ENCODE results near the gene EVX1.

EVX1 gene

GRCh38 chr7:27219821-27220220 lies 22.8 kb upstream of the EVX1 start:
- in situ Hi-C loops (cut with HindIII; ENCODE audit: low pct_ligation_motif_present, low pct_unique_long_range_greater_than_20kb, low sequenced_read_pairs): loop anchor here (25.0 kb wide), 1 partner anchor 367 kb away; no protein-coding TSS in a partner anchor

GRCh38 chr7:27220440-27220955 lies 22.1 kb upstream of the EVX1 start:
- DNase-seq: no peak
- in situ Hi-C loops (cut with HindIII; ENCODE audit: low pct_ligation_motif_present, low pct_unique_long_range_greater_than_20kb, low sequenced_read_pairs): loop anchor here (25.0 kb wide), 1 partner anchor 367 kb away; no protein-coding TSS in a partner anchor

More at GRCh38 chr7:27219821-27220220, 22.8 kb upstream of the EVX1 start:
- DNase-seq: no peak

DNA sequence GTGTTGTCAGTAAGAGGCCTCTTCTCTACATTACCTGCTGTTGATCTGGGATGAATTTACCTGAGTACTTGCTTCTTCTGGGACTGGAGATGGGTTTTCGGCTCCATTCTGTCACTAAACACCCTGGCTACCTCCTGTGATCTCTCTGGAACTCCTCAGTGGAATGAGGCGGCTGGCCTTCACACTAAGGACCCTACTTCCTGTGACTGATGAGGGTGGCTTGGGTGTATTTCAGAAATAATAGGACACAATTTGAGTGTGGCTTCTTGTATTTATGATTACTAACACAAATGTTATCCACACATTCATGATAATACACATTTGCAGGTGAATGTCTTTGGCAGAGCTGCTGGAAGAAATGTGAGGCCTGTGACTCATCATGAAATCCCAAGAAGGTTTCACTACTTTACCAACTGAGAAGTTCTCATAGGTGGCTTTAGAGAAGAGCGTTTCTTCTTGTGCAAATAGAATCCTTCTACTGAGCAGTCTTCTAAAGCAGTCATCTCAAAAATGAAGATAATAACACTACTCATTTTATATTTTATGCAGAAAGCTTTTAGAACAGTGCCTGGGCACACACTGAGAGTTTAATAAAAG lies 21.3 kb upstream of the EVX1 start:
- DNase-seq: no peak
- in situ Hi-C loops (cut with HindIII; ENCODE audit: low pct_ligation_motif_present, low pct_unique_long_range_greater_than_20kb, low sequenced_read_pairs): loop anchor here (25.0 kb wide), 1 partner anchor 366 kb away; no protein-coding TSS in a partner anchor

DNA sequence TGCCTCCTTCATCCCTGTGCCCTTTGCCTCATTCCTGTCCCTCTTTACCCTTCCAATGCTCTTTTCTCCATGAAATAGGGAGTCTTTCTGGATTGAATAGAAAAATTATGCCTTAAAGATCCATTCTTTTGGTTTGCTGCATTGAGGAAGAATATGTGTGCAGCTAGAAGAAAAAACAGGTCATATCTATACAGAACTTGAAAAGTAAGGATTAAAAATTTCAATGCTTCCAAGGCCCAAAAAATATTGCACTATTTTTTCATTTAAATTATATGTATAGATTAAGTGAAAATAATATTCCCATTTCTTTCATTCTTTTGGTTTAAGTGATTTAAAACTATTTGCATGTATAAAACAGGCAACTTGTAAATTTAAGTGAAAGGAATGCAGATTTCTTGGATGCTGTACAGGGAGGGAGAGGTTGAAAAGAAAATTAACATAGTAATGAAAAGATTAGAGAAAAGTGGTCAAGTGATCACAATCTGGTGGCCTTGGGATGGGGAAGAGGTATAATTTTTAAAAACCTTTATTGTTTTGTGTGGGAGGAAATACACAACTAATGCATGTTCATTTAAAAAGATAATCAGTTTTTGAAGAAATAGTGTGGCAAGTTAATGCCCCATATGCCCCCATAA lies 18.5 kb upstream of the EVX1 start:
- DNase-seq: no peak
- in situ Hi-C loops (cut with HindIII; ENCODE audit: low pct_ligation_motif_present, low pct_unique_long_range_greater_than_20kb, low sequenced_read_pairs): loop anchor here (25.0 kb wide), 1 partner anchor 363 kb away; no protein-coding TSS in a partner anchor

DNA sequence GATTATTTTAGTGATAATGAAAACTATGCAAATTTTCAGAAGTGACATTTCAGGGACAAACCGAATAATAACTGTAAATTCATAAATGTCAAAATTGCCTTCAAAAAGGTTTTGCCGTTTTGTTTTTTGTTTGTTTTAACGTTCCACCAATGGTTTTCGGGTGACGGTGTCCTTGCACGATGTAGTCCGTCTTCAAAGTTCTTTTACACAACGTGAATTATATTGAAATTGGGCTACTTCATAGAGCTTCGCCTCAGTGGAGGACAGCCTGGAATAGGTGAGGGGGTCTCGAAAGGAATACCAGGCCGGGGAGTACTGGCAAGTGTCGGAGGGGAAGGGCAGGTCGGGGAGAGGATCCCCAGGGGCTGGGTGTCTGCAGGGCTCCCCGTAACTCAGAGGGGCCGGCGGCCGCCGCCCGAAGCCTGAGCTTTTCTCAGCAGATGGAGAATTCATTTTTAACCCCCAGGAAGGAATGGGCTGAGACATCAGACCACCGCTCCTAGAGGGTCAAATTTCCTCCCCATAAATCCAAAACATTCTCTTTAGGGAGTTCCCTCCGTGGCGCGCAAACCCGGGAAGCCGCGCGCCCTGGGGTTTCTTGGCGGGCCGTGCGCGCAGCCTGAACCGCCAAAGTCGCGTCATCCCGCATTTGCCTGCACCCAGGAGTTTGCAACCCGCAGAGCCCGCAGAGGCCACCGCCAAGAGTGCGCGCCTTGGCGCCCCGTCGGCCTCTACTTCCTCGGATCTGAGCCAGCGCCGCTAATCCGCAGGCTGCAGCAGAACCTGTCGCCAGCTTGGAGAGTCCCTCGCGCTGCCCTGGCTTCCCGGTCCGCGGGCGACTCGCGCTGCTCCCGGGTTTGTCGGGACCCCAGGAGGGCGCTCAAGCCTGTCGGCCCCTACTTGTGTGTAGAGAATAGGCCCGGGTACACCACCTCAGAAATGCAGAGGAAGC lies 17.3 kb upstream of the EVX1 start:
- in situ Hi-C loops (cut with HindIII; ENCODE audit: low pct_ligation_motif_present, low pct_unique_long_range_greater_than_20kb, low sequenced_read_pairs): loop anchor here (25.0 kb wide), 1 partner anchor 362 kb away; no protein-coding TSS in a partner anchor
- no peak for DNase-seq

GRCh38 chr7:27229448-27229847 lies 13.2 kb upstream of the EVX1 start:
- in situ Hi-C loops (cut with HindIII; ENCODE audit: low pct_ligation_motif_present, low pct_unique_long_range_greater_than_20kb, low sequenced_read_pairs): no loop called here
- no peak for DNase-seq

DNA sequence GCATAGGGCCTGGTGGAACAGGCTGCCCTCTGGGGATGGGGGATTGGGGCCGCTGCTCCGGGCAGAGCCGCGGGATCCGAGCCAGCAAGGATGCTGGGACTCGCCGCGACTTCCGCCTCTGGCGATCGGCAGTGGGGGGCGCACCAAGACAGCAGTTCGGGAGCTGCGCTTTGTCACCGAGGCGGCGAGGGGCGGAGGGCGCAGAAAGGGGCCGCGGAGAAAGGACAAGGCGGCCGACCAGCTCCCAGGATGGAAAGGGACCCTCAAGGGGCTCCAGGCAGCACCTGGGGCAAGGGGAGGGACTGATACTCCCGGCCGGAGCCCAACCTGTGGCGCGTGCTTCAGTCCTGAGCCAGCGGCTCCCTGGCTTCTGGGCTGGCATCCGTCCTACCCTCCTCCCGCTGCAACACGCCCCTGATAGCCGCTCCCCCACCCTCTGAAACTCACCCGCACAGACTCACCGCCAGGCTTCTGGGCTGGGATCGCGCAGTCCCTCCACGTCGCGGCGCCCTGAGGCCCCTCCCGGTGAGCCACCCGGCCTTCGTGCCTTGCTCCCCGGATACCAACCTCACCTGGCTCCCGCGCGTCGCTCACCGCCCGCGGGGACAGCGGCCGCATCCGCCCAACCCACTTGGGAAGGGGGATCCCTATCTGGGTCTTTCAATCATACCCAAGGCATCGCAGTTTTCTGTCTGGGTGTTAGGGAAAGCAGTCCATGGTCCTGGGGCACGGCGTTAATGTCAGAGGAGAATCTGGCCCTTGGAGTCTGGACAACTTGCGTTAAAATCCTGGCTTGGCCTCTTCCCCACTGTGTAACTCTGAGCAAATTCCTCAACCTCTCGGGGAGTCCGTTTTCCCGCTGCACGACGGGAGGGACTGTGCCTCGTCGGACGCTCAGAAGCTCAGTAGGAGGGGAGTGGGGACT lies 7.0 kb upstream of the EVX1 start:
- DNase-seq: peak; percentile 73
- in situ Hi-C loops (cut with HindIII; ENCODE audit: low pct_ligation_motif_present, low pct_unique_long_range_greater_than_20kb, low sequenced_read_pairs): no loop called here

DNA sequence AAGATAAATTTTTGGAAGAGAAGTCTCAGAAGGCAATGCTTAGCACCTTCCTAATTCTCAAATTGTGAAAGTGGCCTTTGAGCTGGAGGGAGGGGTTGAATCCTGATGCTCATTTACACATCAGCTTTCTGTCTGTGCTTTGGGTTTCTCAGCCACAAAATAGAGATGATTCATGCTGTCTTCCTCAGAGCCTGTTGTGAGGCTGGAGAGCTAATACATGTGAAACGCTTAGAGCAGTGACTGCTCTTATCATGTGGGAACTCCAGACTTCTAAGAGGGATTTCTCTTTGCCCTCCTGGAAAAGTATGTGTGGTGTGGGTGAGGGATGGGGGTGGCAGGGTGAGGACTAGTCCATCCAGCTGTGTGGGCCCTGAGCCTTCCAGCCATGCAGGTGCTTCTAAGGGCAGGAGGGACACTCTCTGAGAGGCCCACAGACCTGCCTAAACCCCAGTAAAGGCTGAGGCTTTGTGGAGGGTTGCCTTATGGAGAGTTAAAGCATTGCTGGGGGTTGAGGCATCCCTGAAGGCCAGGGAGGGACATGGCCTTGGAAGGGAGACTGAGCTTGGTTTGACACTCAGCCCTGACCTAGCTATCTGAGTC lies 4.8 kb upstream of the EVX1 start:
- no peak for DNase-seq
- in situ Hi-C loops (cut with HindIII; ENCODE audit: low pct_ligation_motif_present, low pct_unique_long_range_greater_than_20kb, low sequenced_read_pairs): no loop called here

DNA sequence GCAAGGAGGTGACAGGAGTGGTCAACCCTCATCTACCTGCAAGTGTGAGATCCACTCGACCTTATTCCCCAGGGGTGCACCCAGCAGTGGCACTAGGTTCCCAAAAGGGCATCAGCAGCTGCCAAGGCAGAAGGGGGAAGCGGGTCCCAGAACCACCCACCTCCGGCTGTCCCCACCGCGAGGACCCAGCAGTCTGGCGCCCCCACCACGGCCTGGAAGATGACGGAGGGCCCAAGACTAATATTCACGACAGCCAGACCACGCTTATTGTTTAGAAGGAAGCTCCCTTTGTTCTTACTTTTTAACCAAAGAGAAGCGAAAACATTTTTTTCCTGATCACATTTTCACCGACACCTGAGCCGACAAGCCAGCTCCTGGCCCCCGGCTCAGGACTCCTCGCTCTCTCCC lies 3.6 kb upstream of the EVX1 start:
- no peak for DNase-seq
- in situ Hi-C loops (cut with HindIII; ENCODE audit: low pct_ligation_motif_present, low pct_unique_long_range_greater_than_20kb, low sequenced_read_pairs): no loop called here

- in situ Hi-C loops (cut with HindIII; ENCODE audit: low pct_ligation_motif_present, low pct_unique_long_range_greater_than_20kb, low sequenced_read_pairs): no loop called here
- no peak for DNase-seq
These were observed 3.1 kb upstream of the EVX1 start for GRCh38 chr7:27239387-27240014.

DNA sequence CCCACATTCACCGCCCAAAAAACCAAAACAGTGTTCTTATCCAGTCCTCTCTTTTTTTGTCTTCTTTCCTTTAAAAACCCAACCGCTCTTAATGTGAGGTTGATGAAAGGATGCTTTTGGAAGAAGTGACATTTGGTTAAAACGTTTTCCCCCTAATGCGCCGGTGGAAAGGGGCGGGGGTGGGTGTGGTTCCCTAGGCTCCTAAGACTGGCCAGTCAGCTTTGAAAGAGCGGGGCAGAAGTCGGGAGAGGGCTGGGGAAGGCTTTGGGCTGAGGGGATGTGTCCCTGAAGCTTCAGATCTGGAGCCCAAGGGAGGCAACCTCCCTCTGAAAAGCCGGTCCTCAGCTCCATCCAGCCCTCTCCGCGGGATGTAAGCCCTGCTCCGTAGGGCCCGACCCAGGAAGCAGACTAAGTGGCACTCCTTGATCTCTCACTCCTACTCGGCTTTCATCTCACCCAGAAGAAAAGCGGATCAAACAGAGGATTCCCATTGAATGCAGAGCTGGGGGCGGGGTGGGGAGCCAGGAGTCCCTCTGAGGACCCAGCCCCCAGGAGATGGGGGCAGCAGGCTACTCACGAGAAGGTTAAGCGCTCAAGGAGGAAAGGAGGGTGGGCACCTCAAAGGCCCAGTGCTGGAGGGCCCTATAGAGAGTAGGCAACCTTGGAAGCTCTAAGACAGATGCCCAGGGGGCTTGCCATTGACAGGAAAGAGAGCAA lies 2.4 kb upstream of the EVX1 start:
- in situ Hi-C loops (cut with HindIII; ENCODE audit: low pct_ligation_motif_present, low pct_unique_long_range_greater_than_20kb, low sequenced_read_pairs): no loop called here
- DNase-seq: no peak

GRCh38 chr7:27241189-27242056 lies 1.2 kb upstream of the EVX1 start:
- DNase-seq: no peak
- in situ Hi-C loops (cut with HindIII; ENCODE audit: low pct_ligation_motif_present, low pct_unique_long_range_greater_than_20kb, low sequenced_read_pairs): no loop called here

DNA sequence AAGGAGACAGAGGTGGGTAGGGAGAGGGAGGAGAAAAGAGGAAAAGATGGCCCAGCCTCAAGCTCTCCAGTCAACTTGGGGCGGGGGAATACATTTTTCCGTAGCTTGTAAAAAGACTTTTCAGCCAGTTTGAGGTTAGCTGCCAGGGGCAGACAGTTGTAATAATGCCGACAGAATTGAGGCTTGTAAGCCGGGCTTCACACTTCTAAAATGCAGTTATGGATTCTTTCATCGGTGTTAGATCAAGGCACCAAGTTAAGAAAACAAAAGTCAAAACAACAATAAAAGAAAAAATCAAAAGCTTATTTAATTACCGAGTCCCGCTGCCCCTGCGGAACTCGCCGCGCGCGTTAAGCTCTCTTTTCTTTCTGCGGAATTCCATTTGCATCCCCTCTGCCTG lies 448 bp upstream of the EVX1 start:
- no peak for DNase-seq
- in situ Hi-C loops (cut with HindIII; ENCODE audit: low pct_ligation_motif_present, low pct_unique_long_range_greater_than_20kb, low sequenced_read_pairs): no loop called here

GRCh38 chr7:27243340-27244163 lies 950 bp downstream of the EVX1 start:
- in situ Hi-C loops (cut with HindIII; ENCODE audit: low pct_ligation_motif_present, low pct_unique_long_range_greater_than_20kb, low sequenced_read_pairs): no loop called here

GRCh38 chr7:27244488-27245123 lies 2.0 kb downstream of the EVX1 start:
- in situ Hi-C loops (cut with HindIII; ENCODE audit: low pct_ligation_motif_present, low pct_unique_long_range_greater_than_20kb, low sequenced_read_pairs): no loop called here

More at GRCh38 chr7:27243340-27244163, 950 bp downstream of the EVX1 start:
- DNase-seq: no peak

More at GRCh38 chr7:27244488-27245123, 2.0 kb downstream of the EVX1 start:
- no peak for DNase-seq
